HepG2 (cell line): ENCODE data around the gene NPDC1. TPM values are rescaled to one million over a fixed set of nuclear protein-coding genes. Genes with fewer than 3 reads are reported as not detected.

Experiments
- KLF6 ChIP-seq: IDR thresholded peaks from 2 replicates; pipeline ENCODE4 v1.8.0; 2016; ENCODE audit warnings: missing biosample characterization, missing genetic modification reagents
- MEIS2 ChIP-seq: sonication (generic); formaldehyde crosslinking; IDR thresholded peaks from 2 replicates; pipeline ENCODE4 v1.9.0; 2021; ENCODE audit warnings: mild to moderate bottlenecking, missing genetic modification reagents
- ZFY ChIP-seq: sonication (generic); formaldehyde crosslinking; IDR thresholded peaks from 2 replicates; pipeline ENCODE4 v1.4.0; 2020; ENCODE audit warnings: missing genetic modification reagents
- ZNF253 ChIP-seq: sonication (generic); formaldehyde crosslinking; IDR thresholded peaks from 2 replicates; pipeline ENCODE4 v1.8.0; 2022; ENCODE audit warnings: mild to moderate bottlenecking, missing genetic modification reagents, borderline replicate concordance
- ZNF619 ChIP-seq: sonication (generic); formaldehyde crosslinking; IDR thresholded peaks from 2 replicates; pipeline ENCODE4 v1.4.0; 2020; ENCODE audit warnings: mild to moderate bottlenecking, missing genetic modification reagents
- ZNF775 ChIP-seq: sonication (generic); formaldehyde crosslinking; IDR thresholded peaks from 2 replicates; pipeline ENCODE4 v1.4.0; 2020; ENCODE audit warnings: missing genetic modification reagents, mild to moderate bottlenecking, moderate library complexity, borderline replicate concordance
- ZNF782 ChIP-seq: sonication (generic); formaldehyde crosslinking; IDR thresholded peaks from 2 replicates; pipeline ENCODE4 v1.4.0; 2020; ENCODE audit warnings: missing genetic modification reagents, mild to moderate bottlenecking, borderline replicate concordance
- ZNF816 ChIP-seq: sonication (generic); formaldehyde crosslinking; IDR thresholded peaks from 2 replicates; pipeline ENCODE4 v1.8.0; 2022; ENCODE audit warnings: missing genetic modification reagents, mild to moderate bottlenecking, borderline replicate concordance
- polyA plus RNA-seq, 8 experiments: library from polyadenylated mRNA; depleted of rRNA in 3 of 8; stranded (reverse) in 7 of 8; unstranded in 1 of 8; fragments of >200 nt; fragmentation: Illumina TruSeq in 4 of 8; extraction: Trizol in 4 of 8; gene quantifications; 2 replicates each; pipeline versions ENCODE4 v1.2.1 to v1.2.3, GENCODE V29; 2011 to 2016; ENCODE audit warnings: low read depth in 4 of 8, missing spikeins in 1 of 8, mixed read lengths in 1 of 8; ENCODE audit not compliant: insufficient read depth in 1 of 8
- total RNA-seq, 5 experiments: library from RNA; depleted of rRNA; stranded (reverse); fragments of >200 nt; fragmentation: Illumina TruSeq; extraction: Trizol; gene quantifications; 2 replicates each; pipeline ENCODE4 v1.2.3, GENCODE V29; 2016; ENCODE audit warnings: low read depth in 1 of 5
- TF ChIP-seq, protein P1 (sequence below): sonication (generic); formaldehyde crosslinking; IDR thresholded peaks from 2 replicates; pipeline ENCODE4 v1.5.1; 2020; ENCODE audit warnings: mild to moderate bottlenecking, missing genetic modification reagents, moderate library complexity
- TF ChIP-seq, protein P2 (sequence below), 2 experiments: sonication (generic) in 1 of 2; formaldehyde crosslinking in 1 of 2; IDR thresholded peaks; 2 replicates each; pipeline versions ENCODE4 v1.4.0 to v1.6.1; 2016 to 2020; ENCODE audit warnings: borderline replicate concordance in 1 of 2, low read depth in 1 of 2, mild to moderate bottlenecking in 1 of 2, missing genetic modification reagents in 1 of 2
- TF ChIP-seq, protein P3 (sequence below): sonication (generic); formaldehyde crosslinking; IDR thresholded peaks from 2 replicates; pipeline ENCODE4 v1.9.0; 2022; ENCODE audit warnings: missing genetic modification reagents, mild to moderate bottlenecking, borderline replicate concordance

The NPDC1 gene
- total and polyA plus RNA-seq, 2 of the 13 experiments (the other 11 are each of a cell fraction or from before 2014, with no cell fraction given) = 0.84 to 5.4 TPM

DNA sequence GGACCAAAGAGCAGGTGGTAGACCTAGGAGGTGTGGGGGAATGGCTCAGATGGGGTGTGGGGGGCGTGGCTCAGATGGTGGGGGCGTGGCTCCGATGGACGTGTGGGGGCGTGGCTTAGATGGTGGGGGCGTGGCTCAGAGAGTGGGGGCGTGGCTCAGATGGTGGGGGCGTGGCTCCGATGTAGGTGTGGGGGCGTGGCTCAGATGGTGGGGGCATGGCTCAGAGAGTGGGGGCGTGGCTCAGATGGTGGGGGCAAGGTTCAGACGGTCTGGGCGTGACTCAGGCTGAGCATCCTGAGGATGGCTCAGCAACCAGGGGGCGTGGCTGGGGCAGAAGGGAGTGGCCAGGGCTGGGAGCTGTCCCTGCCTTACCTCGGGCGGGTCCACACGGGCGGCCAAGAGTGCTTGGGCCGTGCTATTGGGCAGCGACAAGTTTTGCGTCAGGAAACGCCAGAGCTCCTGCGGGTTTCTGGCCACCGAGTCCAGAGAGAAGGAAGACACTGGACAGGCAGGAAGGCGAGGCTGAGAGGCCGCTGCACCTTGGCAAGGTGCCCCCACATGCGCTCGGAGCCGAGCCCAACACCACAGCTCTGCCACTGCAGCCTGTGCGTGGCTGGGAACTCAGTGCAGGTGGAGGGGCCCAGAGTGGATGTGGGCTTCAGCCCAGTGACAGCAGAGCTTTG is 23.9 kb downstream of the NPDC1 start (continued):
- no peak for TF ChIP-seq ZNF253 (CRISPR knock-in tag)
- TF ChIP-seq, protein P1, sequence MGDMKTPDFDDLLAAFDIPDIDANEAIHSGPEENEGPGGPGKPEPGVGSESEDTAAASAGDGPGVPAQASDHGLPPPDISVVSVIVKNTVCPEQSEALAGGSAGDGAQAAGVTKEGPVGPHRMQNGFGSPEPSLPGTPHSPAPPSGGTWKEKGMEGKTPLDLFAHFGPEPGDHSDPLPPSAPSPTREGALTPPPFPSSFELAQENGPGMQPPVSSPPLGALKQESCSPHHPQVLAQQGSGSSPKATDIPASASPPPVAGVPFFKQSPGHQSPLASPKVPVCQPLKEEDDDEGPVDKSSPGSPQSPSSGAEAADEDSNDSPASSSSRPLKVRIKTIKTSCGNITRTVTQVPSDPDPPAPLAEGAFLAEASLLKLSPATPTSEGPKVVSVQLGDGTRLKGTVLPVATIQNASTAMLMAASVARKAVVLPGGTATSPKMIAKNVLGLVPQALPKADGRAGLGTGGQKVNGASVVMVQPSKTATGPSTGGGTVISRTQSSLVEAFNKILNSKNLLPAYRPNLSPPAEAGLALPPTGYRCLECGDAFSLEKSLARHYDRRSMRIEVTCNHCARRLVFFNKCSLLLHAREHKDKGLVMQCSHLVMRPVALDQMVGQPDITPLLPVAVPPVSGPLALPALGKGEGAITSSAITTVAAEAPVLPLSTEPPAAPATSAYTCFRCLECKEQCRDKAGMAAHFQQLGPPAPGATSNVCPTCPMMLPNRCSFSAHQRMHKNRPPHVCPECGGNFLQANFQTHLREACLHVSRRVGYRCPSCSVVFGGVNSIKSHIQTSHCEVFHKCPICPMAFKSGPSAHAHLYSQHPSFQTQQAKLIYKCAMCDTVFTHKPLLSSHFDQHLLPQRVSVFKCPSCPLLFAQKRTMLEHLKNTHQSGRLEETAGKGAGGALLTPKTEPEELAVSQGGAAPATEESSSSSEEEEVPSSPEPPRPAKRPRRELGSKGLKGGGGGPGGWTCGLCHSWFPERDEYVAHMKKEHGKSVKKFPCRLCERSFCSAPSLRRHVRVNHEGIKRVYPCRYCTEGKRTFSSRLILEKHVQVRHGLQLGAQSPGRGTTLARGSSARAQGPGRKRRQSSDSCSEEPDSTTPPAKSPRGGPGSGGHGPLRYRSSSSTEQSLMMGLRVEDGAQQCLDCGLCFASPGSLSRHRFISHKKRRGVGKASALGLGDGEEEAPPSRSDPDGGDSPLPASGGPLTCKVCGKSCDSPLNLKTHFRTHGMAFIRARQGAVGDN = peak; percentile 62
- no peak for TF ChIP-seq ZNF816 (CRISPR knock-in tag)
- TF ChIP-seq KLF6 = no peak
- TF ChIP-seq ZNF782 (CRISPR knock-in tag) = no peak
- TF ChIP-seq, protein P2, sequence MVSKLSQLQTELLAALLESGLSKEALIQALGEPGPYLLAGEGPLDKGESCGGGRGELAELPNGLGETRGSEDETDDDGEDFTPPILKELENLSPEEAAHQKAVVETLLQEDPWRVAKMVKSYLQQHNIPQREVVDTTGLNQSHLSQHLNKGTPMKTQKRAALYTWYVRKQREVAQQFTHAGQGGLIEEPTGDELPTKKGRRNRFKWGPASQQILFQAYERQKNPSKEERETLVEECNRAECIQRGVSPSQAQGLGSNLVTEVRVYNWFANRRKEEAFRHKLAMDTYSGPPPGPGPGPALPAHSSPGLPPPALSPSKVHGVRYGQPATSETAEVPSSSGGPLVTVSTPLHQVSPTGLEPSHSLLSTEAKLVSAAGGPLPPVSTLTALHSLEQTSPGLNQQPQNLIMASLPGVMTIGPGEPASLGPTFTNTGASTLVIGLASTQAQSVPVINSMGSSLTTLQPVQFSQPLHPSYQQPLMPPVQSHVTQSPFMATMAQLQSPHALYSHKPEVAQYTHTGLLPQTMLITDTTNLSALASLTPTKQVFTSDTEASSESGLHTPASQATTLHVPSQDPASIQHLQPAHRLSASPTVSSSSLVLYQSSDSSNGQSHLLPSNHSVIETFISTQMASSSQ (IDR thresholded peaks at IDR 0.05; ENCODE audit: low read depth) = no peak
- TF ChIP-seq, protein P2 (CRISPR knock-in tag; IDR thresholded peaks at IDR 0.05; ENCODE audit: borderline replicate concordance) = no peak
- TF ChIP-seq ZNF619 (CRISPR knock-in tag) = no peak
- peak; percentile 19; the same call in 1 of the 2 replicates for TF ChIP-seq ZFY (CRISPR knock-in tag)
- TF ChIP-seq, protein P3, sequence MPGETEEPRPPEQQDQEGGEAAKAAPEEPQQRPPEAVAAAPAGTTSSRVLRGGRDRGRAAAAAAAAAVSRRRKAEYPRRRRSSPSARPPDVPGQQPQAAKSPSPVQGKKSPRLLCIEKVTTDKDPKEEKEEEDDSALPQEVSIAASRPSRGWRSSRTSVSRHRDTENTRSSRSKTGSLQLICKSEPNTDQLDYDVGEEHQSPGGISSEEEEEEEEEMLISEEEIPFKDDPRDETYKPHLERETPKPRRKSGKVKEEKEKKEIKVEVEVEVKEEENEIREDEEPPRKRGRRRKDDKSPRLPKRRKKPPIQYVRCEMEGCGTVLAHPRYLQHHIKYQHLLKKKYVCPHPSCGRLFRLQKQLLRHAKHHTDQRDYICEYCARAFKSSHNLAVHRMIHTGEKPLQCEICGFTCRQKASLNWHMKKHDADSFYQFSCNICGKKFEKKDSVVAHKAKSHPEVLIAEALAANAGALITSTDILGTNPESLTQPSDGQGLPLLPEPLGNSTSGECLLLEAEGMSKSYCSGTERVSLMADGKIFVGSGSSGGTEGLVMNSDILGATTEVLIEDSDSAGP (CRISPR knock-in tag) = no peak; the same call in 1 of the 2 replicates
- no peak for TF ChIP-seq ZNF775 (CRISPR knock-in tag)
- no peak for TF ChIP-seq MEIS2 (CRISPR knock-in tag)
